GM03348 (cell line): ENCODE data around the gene PLEKHS1.
"Not testable (repeated sequence)": the region's sequence is repeated elsewhere in the genome, so short reads cannot be mapped to it uniquely, and the experiment has no call there.

ENCODE experiments used
- DNase-seq: peaks from one replicate; pipeline ENCODE4 v3.0.0; 2012; ENCODE audit warnings: low spot score

The PLEKHS1 gene

DNA sequence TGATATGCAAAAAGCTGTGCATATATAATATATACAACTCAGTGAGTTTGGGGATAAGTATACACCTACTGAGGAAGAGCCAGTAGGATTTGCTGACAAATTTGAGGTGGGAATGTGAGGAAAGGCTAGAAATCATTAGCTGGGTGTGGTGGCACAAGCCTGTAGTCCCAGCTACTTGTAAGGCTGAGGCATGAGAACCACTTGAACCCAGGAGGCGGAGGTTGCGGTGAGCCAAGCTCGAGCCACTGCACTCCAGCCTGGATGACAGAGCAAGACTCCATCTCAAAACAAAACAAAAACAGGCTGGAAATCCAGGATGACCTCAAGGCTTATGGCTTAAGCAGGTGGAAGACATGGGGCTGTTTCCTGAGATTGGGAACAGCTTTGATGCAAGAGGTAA lies 10.6 kb upstream of the PLEKHS1 start:
- DNase-seq, result no peak

DNA sequence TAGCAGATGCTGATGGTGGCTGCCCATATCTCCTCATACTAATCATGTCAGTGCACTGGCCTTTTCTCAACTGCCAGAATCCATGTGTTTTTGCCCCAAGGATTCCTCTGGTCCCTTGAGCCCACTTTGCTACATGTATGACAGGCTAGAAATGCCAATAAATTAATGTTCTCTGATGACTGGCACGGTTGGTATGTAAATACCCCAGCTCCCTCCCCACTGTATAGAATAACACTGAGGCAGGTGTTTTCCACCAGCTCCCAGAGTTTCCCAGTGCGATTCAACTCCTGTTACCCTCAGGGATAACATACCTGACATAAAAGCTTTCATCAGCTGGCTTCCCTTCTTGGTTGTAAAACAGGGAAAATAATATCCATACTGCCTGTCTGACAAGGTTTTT lies 9.0 kb upstream of the PLEKHS1 start:
- DNase-seq, result no peak

DNA sequence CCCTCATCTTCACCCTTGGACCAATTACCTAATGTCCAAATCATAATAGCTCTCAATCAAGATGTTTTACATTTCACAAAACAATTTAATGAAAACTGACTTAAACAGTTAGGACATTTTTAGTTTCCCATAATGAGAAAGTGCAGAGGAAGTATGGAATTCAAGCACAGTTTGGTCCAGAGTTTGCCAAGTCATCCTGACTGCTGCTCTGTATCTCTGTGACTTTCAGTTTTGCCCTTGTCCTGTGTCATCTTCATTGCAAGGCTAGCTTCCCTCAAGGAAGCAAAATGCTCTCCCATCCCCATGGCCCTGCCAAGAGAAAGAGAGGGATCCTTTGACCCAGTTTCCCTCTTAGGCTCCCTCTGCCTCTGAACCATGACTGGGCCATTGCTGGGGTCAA lies 7.9 kb upstream of the PLEKHS1 start:
- no peak for DNase-seq

DNA sequence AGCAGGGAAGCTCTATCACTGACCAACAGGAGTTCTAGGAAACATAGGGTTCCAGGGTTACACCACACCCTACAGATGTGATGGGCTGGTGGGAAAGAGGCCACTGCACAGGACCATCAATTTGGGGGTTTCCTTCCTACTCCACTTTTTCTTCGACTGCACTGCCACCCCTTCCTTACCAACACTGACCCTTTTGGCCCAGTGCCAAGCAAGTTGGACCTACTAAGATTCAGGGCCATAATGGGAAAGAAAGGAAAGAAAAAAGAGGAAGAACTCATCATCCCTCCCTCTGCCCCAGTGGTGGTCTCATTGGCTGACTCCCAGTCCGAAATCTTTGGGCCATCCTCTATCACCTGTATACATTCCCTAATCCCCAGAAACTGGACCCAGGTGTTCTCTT lies 6.1 kb upstream of the PLEKHS1 start:
- no peak for DNase-seq

DNA sequence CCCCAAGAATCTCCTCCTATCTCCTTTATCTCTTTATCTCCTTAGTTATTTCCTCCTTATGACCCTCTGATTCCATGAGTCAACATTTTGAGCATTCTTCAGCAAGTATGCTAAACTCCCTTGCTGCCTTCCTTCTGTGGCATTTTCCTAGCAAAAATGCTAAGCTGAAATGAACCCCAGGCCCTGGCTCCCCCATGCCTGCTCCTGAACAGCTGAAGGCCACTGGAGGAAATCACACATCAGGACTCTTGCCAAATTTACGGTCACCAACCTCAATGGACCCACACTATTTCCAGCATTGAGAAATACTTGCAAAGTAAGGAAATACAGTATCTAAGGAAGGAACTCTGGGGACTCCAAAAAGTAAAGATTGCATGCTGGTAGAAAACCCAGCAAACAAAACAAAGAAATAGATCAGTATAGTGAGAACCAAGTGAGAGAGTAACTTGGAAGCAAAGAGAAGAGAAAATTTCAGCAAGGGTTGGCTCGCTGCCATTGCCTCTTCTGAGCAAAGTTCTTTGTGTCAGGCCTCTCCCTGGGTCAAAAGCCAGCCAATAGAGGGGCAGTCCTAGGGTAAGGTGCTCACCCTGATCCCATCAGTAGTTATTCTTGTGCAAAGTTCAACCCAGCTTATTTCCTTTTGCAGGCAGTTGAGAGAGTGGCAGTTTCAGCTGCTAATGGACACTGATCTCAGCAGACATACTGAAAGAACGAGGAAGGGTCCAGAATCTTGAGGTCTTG lies 5.1 kb upstream of the PLEKHS1 start:
- DNase-seq, result peak; percentile 27

DNA sequence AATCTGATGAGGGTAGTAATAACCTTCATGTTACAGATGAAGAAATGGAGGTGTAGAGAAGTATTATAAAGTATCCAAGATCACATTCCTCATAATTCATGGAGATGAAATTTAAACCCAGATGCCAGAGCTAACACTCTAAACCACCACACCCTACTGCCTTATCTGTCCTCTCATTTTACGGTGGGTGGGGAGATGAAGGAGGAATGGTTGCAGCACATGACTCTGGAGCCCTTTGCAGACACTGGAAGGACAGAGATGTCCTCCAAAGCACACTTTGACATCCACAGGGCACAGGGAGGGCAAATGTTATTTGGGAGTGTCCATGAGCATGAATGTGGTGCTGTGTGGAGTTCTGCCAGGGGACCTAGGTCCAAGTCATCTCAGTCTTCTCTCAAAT lies 1.1 kb downstream of the PLEKHS1 start:
- no peak for DNase-seq

DNA sequence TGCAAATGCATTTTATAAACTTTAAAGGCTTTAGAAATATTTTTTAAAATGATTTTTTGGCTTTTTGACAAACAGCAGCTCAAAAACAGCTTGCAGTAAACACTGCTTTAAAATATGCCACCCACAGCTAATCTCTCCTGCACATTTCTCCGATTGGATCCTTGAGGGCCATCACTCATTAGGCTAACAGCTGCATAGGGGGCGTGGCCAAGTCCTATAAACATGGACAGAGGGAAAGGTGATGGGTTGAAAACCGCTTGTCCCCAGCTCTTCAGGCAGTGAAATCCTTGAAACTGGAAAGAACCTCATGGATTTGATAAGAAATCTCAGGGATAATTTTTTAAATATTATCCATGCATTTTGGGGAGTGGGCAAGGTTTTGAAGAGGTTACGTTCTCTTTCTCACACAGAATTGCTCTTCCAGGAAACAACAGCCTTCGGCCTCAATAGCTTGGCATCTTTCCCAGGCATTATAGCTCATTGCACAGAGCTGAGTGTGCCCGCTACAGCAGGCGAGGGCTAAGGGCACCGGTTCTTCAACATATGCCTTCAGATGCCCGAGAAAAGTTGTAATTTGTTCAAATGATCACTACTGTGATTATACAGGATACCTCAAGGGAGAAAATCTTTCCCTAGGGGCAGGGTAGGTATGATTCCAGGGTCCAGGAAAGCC lies 1.7 kb downstream of the PLEKHS1 start:
- no peak for DNase-seq

DNA sequence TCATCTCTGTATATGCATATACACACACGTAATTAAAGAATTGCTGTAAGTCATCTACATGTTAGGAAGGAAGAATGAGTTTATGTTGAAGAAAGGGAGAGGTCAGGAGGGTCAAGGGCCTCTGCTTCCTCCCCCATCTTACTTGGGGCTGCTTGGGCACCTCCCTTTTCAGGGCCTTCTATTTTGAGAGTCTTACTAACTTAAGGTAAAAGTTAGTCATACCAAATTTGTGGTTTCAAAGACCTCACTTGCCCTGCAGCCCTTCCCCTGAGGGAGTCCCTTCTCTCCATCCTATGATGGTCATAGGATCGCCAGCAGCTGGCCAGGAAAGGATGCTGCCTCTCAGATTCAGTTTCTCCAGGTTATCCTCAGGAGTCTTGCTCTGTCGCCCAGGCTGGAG lies 2.6 kb downstream of the PLEKHS1 start:
- DNase-seq, result no peak

DNA sequence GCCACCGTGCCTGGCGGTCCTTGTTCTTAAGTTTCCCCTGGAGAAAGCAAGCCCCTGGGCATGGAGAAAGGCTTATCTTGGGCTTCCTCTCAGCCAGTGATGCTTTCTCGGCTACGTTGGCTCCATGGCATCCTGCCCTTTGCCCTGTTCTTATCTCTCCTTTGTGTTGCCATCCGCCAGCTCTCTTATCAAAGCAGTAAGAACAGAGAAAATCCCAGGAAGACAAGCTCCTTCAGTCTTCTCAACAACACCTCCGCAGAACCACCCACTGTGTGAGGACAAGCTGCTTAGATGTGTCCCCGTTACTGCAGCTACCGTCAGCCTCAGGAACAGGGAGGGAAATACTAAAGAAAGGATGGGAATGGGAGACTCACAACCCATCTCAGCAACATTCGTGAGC lies 3.3 kb downstream of the PLEKHS1 start:
- no peak for DNase-seq

DNA sequence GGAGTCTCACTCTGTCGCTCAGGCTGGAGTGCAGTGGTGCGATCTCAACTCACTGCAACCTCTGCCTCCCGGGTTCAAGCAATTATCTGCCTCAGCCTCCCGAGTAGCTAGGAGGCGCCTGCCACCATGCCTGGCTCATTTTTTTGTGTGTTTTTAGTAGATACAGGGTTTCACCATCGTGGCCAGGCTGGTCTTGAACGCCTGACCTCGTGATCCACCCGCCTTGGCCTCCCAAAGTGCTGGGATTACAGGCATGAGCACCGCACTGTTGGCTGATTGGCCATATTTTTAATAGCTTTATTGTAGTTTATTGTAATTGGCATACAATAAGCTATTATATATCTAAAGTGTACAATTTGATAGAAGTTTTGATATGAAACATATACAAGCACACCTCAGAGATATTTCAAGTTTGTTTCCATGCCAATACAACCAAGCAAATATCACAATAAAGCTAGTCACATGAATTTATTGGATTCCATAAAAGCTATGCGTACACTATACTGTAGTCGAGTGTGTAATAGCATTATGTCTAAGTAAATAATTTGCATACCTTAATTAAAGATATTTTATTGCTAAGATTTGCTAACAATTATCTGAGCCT lies 5.6 kb downstream of the PLEKHS1 start:
- DNase-seq, result no peak

DNA sequence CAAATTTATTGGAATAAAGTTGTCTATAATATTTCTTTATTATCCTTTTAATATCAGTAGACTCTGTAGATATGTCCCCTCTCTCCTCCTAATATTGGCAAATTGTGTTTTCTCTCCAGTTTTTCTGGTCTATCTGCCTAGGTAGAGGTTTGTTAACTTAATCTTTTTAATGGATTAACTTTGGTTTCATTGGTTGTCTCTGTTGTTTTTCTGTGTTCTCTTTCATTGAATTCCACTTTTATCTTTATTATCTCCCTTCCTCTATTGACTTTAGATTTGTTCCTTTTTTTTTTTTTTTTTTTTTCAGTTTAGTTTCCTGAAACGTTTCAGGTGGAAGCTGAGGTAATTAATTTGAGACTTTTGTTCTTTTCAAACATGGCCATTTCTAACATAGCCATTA lies 10.6 kb downstream of the PLEKHS1 start:
- DNase-seq, result no peak

DNA sequence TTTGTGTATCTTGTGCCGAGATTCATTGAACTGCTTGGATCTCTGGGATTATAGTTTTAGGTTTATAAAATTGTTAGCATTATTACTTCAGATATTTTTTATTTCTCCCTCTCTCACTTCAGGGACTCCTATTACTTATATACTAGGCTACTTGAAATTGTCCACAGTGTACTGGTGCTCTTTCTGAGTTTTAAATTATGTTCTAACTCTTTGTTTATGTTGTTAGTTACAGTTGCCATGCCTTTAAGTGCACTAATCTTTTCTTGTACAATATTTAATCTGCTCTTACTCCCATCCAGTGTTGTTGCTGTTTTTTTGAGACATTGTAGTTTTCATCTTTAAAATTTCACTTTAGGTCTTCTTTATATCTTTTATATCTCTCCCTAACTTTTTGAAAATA lies 13.1 kb downstream of the PLEKHS1 start:
- no peak for DNase-seq

DNA sequence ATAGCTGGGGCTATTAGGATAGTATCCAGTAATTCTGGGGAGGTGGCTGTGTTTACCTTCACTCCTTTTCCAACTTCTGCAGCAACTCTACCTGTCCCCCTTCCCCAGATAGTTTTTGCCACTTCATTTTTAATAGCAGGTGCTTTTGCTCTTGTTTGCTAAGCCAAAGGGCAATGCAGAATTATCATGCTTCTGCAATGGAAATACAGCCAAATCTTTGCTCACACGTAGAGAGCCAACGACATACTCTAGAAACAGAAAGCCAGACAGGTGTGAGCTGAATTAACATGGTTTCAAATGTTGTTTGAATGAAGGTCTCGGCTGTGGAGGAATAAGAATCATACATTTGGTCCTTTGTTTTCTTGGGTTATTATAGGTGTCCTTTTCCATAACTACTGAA lies 14.4 kb downstream of the PLEKHS1 start:
- DNase-seq, result no peak

DNA sequence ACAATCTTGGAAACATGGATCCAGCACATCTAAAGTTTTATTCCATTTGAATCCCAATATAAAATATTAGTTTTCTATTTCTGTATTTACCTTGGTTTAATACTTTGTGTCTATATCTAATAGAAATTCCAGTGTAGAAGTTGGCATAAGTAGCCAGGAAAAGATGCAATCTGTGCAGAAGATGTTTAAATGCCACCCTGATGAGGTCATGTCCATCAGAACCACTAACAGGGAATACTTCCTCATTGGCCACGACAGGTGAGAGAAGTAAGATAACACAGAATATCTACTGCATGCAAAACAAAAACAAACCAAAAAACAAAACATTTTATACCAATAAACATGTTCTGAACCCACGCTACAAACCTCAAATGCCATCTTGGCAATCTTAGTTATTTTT lies 15.7 kb downstream of the PLEKHS1 start:
- DNase-seq, result no peak

DNA sequence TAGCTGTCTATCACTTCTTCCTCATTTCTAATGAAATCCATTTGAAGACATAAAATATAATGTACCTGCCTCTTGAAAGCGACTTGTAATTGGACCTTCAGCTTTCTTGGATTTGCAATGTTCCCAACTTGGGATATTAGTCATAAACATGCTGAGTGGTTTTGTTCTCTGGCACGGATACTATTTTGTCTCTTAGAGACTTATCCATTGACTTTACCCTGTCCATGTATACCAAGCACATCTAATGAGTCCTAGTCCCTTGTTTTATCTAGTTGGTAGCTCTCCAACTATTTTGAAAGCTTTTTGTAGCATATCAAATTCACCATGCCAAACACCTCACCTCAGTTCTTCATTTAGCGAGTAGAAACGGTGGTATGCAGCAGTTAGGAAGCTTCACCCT lies 18.9 kb downstream of the PLEKHS1 start:
- DNase-seq, result no peak

DNA sequence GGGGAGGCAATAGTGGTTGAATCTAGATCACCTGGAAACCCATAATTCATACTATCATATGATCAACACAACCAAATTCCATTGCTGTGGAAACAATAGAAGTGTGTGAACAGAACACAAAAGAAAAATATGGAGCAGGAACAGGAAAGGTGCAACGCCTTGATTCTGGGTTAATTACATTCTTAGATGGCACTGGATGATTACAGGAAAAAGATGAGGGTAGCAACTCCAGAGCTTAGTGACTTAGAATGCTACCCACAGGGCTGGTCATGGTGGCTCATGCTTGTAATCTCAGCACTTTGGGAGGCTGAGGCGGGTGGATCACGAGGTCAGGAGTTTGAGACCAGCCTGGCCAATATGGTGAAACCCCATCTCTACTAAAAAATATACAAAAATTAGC lies 19.6 kb downstream of the PLEKHS1 start:
- not testable (repeated sequence) for DNase-seq

DNA sequence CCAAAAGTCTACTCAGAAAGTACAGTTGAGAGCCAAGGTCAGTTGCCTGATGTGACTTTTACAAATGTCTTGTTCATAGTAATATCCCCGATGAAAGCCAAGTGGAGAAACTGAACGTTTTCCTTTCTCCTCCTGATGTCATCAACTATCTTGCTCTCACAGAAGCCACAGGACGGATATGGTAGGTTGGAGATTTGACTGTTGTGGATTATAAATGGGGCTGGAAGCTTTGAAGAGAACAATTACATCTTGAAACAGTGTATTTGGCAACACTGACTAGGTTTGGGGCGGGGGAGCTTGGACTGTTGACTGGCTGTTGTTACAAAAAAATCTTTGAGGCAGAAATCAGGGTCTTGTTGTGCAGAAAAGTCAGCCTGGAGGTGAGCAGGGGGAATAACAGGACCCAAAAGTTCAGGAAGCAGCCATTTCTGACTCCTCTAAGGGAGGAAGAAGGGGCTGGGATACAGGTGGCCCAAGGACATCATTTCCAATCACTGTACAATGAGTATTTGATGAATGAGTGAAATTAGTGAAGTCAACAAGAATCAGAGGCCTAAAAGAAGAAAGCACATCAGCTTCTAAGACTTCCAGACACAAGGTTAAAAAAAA lies 24.3 kb downstream of the PLEKHS1 start:
- no peak for DNase-seq

DNA sequence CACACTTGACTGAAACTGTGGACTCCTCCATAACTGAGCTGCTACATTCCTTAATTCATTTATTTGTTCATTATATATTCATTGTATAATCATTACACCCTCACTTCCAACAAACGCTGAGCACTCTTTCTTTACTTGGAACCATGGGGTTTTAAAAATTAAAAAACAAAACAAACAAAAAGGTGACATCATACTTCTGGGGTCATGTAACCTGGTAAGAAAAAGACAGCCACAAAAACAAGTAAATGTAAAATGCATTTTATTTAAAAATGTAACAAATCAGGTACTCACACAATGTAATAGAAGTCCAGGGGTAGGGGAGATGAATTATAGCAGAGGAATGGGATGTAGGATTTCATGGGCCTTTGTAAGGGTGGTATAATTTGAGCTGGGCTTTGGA lies 25.1 kb downstream of the PLEKHS1 start:
- DNase-seq, result no peak

DNA sequence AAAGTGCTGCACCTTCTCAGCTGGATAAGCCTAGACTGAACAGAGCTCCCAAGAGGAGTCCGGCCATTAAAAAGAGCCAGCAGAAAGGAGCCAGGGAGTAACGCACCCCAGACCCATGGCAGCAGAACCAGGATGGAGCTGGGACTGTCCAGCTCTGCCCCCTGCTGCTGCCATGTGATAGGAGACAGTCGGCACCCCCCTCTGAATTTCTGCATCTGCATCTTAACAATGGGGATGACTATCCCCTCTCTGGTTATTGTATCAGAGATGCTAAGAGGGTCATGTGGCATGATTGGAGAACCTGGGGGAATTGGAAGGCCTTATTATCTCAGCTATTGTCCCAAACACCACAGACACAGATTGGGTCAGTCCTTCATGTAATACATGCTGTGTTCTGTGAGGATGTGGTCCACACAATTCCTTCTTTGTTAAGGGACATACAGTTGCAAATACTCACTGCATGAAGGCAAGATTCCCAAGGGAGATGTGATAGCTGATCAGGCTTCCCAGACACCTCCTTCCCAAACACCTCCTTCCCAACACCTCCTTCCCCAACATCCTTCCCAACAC lies 29.3 kb downstream of the PLEKHS1 start:
- DNase-seq, result no peak

DNA sequence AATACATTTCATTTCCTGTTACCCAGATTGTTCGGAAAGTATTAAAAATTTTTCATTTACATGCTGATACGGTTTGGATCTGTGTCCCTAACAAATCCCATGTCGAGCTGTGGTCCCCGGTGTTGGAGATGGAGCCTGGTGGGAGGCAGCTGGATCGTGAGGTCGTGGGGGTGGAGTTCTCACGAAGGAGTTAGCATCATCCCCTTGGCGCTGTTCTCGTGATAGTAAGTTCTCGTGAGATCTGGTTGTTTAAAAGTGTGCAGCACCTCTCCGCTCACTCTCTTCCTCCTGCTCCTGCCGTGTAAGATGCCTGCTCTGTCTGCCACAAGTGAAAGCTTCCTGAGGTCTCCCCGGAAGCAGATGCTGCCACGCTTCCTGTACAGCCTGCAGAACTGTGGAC lies 30.9 kb downstream of the PLEKHS1 start:
- DNase-seq, result no peak

DNA sequence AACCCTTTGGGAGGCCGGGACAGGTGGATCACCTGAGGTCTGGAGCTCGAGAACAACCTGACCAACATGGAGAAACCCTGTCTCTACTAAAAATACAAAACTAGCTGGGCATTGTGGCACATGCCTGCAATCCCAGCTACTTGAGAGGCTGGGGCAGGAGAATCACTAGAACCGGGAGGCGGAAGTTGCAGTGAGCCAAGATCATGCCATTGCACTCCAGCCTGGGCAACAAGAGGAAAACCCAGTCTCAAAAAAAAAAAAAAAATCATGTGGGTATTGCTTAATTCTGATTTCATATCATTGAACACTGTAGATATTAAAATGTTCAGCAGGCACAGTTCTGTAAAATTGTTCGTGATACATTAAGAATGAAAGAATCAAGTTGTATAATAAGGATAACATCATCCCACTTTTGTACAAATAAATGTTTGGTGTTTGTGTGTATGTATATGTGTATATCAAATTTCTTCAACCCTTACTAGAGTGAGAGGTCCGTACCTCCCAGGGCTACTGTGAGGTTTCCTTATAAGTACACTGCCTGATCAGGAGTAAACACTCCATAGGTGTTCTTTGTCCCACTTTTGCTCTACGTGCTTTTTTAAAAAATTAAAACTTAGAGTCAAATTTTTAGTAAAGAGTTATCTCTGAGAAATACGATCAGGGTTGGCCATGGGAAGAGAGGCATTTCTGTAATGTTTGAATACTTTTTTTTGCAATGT lies 31.7 kb downstream of the PLEKHS1 start:
- DNase-seq, result no peak

DNA sequence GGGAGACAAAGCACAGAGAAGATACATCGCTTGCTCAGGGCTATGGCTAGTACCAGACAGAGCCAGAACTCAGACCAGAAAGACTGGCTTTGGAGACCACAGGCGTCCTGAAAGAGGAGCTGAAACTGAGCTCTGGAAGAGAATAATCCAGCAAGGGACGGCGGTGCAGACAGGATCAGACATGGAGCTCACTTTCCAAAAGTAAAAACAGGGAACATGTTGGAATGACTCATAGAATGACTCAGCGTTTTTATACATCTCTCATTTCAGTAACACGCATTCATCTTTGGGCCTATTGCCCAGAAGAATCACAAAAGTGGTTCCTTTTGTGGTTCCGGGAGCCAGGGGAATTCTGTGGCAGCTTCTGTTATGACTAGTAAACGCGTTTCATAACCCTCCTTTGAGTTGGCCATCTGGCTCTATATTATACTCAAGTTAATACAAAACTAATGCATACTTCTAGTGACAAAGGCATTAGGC lies 37.2 kb downstream of the PLEKHS1 start:
- DNase-seq, result peak; percentile 86
